ENCODE measurements around the gene ITGA1. TPM values are rescaled to one million over a fixed set of nuclear protein-coding genes. Genes with fewer than 3 reads are reported as not detected.

ITGA1 gene
- total RNA-seq, 1 experiment from 2014 or later = 26.4 TPM

GRCh38 chr5:52989025-52989780 is 201.5 kb downstream of the ITGA1 start, which contains the start of gene ITGA2:
Gene ITGA2, plus strand, starts transcription at chr5:52989352. Its CDS starts 117 bp downstream, at chr5:52989469.
- H3K9me3 ChIP-seq = no peaks in the 10 kb centered on the region
- no peaks in the 10 kb centered on the region for H3K36me3 ChIP-seq (ENCODE audit: control insufficient read depth, insufficient read depth, low read length)
- peaks cover 16% of the 10 kb centered on the region for H3K36me3 Mint-ChIP-seq (ENCODE audit: insufficient read depth, unreplicated experiment)
- intact Hi-C loops (cut with micrococcal nuclease; ENCODE audit: unreplicated experiment) = loop anchor here (1.0 to 5.0 kb wide), 5 partner anchors 36 to 202 kb away; partner anchors contain the start of genes ITGA1 and PELO
- H3K27me3 Mint-ChIP-seq (ENCODE audit: insufficient read depth, unreplicated experiment) = no peaks in the 10 kb centered on the region
- POLR2A ChIA-PET = no interaction called here
- H3K27me3 ChIP-seq (replicated peaks; ENCODE audit: control insufficient read depth, insufficient read depth, low read length) = no peaks in the 10 kb centered on the region
- H3K27ac Mint-ChIP-seq (ENCODE audit: unreplicated experiment) = peak within 1 kb of the TSS; percentile 60
- peaks cover 34% of the 10 kb centered on the region for H3K4me1 Mint-ChIP-seq (ENCODE audit: low read depth, unreplicated experiment)
- CTCF ChIA-PET = interaction anchor here (0.6 to 2.7 kb wide), 5 partner anchors 8 to 74 kb away, joined by 3 to 22 read pairs (median 5); no protein-coding TSS in a partner anchor
- no peaks in the 10 kb centered on the region for H3K9me3 Mint-ChIP-seq (ENCODE audit: unreplicated experiment)
- no peak for TF ChIP-seq CTCF (IDR thresholded peaks at IDR 0.05; ENCODE audit: insufficient read depth in 1 of 2, low read depth in 1 of 2, low read length in 1 of 2, severe bottlenecking in 1 of 2, unreplicated experiment in 1 of 2)
- peak; percentile 79 to 86 for DNase-seq
- peak within 1 kb of the TSS; percentile 85 for H3K4me3 Mint-ChIP-seq (ENCODE audit: unreplicated experiment)
- BruUV-seq (replicated peaks) = no TSS peak
- H3K4me1 ChIP-seq = peaks cover 22% of the 10 kb centered on the region
- H3K4me3 ChIP-seq (ENCODE audit: low read depth, low read length) = peak within 1 kb of the TSS; percentile 56

- H3K9me3 Mint-ChIP-seq (ENCODE audit: unreplicated experiment) = no peaks in the 10 kb centered on the region
- H3K27ac Mint-ChIP-seq (ENCODE audit: unreplicated experiment) = peak overlapping the region; percentile 60
- peak overlapping the region; percentile 85 for H3K4me3 Mint-ChIP-seq (ENCODE audit: unreplicated experiment)
- CTCF ChIA-PET = interaction anchor here (0.6 to 2.7 kb wide), 9 partner anchors 22 to 190 kb away, joined by 3 to 22 read pairs (median 5); no protein-coding TSS in a partner anchor
- Histone ChIP-seq H3K4me1 (peaks cover 22% of the 10 kb centered on the region), H3K27me3 (replicated peaks; ENCODE audit: control insufficient read depth, insufficient read depth, low read length) (no peaks in the 10 kb centered on the region), H3K4me3 (ENCODE audit: low read depth, low read length) (peak overlapping the region; percentile 56), H3K36me3 (ENCODE audit: control insufficient read depth, insufficient read depth, low read length) (no peaks in the 10 kb centered on the region), H3K9me3 (no peaks in the 10 kb centered on the region)
- no peaks in the 10 kb centered on the region for H3K27me3 Mint-ChIP-seq (ENCODE audit: insufficient read depth, unreplicated experiment)
- peaks cover 16% of the 10 kb centered on the region for H3K36me3 Mint-ChIP-seq (ENCODE audit: insufficient read depth, unreplicated experiment)
- intact Hi-C loops (cut with micrococcal nuclease; ENCODE audit: unreplicated experiment) = loop anchor here (1.0 to 5.0 kb wide), 5 partner anchors 37 to 203 kb away; partner anchors contain the start of genes ITGA1 and PELO
- POLR2A ChIA-PET = no interaction called here
- peaks cover 34% of the 10 kb centered on the region for H3K4me1 Mint-ChIP-seq (ENCODE audit: low read depth, unreplicated experiment)
- peak; percentile 25 to 67 for TF ChIP-seq CTCF (IDR thresholded peaks at IDR 0.05; ENCODE audit: insufficient read depth in 1 of 2, low read depth in 1 of 2, low read length in 1 of 2, severe bottlenecking in 1 of 2, unreplicated experiment in 1 of 2)
- DNase-seq = peak; percentile 65 to 68
- no TSS peak for BruUV-seq (replicated peaks)
Observed at GRCh38 chr5:52989781-52990527, 202.2 kb downstream of the ITGA1 start.

GRCh38 chr5:52990528-52990925 is 202.8 kb downstream of the ITGA1 start:
- ChIA-PET POLR2A (no interaction called here), CTCF (interaction anchor here (0.6 to 1.5 kb wide), 5 partner anchors 40 to 191 kb away, joined by 3 to 8 read pairs (median 5); no protein-coding TSS in a partner anchor)
- Histone ChIP-seq H3K4me1 (peaks cover 22% of the 10 kb centered on the region), H3K4me3 (ENCODE audit: low read depth, low read length) (peak overlapping the region; percentile 56), H3K36me3 (ENCODE audit: control insufficient read depth, insufficient read depth, low read length) (no peaks in the 10 kb centered on the region), H3K27me3 (replicated peaks; ENCODE audit: control insufficient read depth, insufficient read depth, low read length) (no peaks in the 10 kb centered on the region), H3K9me3 (no peaks in the 10 kb centered on the region)
- Mint-ChIP-seq H3K36me3 (ENCODE audit: insufficient read depth, unreplicated experiment) (peaks cover 16% of the 10 kb centered on the region), H3K4me1 (ENCODE audit: low read depth, unreplicated experiment) (peaks cover 34% of the 10 kb centered on the region), H3K4me3 (ENCODE audit: unreplicated experiment) (peak overlapping the region; percentile 85), H3K27ac (ENCODE audit: unreplicated experiment) (peak overlapping the region; percentile 60), H3K27me3 (ENCODE audit: insufficient read depth, unreplicated experiment) (no peaks in the 10 kb centered on the region), H3K9me3 (ENCODE audit: unreplicated experiment) (no peaks in the 10 kb centered on the region)
- intact Hi-C loops (cut with micrococcal nuclease; ENCODE audit: unreplicated experiment) = no loop called here
- no peak for DNase-seq
- BruUV-seq (replicated peaks) = TSS peak; percentile 56
- no peak for TF ChIP-seq CTCF (IDR thresholded peaks at IDR 0.05; ENCODE audit: insufficient read depth in 1 of 2, low read depth in 1 of 2, low read length in 1 of 2, severe bottlenecking in 1 of 2, unreplicated experiment in 1 of 2)

All from Caco-2 (cell line).